ENCODE data around the gene TNRC6B.
"Not testable (repeated sequence)": the region's sequence is repeated elsewhere in the genome, so short reads cannot be mapped to it uniquely, and the experiment has no call there.

The TNRC6B gene

GRCh38 chr22:40176921-40177737 lies 596 bp upstream of the TNRC6B start:
- peak overlapping the region; percentile 90 for H3K4me3 Mint-ChIP-seq
- H3K27me3 Mint-ChIP-seq = no peaks in the 10 kb centered on the region
- ATAC-seq (peak; percentile 70), DNase-seq (peak; percentile 73)
- peak overlapping the region; percentile 92 for H3K27ac Mint-ChIP-seq
- H3K4me1 Mint-ChIP-seq = peaks cover 59% of the 10 kb centered on the region
- H3K36me3 Mint-ChIP-seq (ENCODE audit: low read depth) = no peaks in the 10 kb centered on the region
- H3K9me3 Mint-ChIP-seq = no peaks in the 10 kb centered on the region

GRCh38 chr22:40178417-40179409 lies 988 bp downstream of the TNRC6B start:
- Mint-ChIP-seq H3K27me3 (no peaks in the 10 kb centered on the region), H3K27ac (peak overlapping the region; percentile 92), H3K36me3 (ENCODE audit: low read depth) (no peaks in the 10 kb centered on the region), H3K9me3 (no peaks in the 10 kb centered on the region), H3K4me3 (peak overlapping the region; percentile 90), H3K4me1 (peaks cover 70% of the 10 kb centered on the region)
- ATAC-seq = peak; percentile 21
- DNase-seq = peak; percentile 41

GRCh38 chr22:40179526-40179925 lies 1.8 kb downstream of the TNRC6B start:
- ATAC-seq (no peak), DNase-seq (no peak)
- peak overlapping the region; percentile 90 for H3K4me3 Mint-ChIP-seq
- H3K27me3 Mint-ChIP-seq = no peaks in the 10 kb centered on the region
- peaks cover 77% of the 10 kb centered on the region for H3K4me1 Mint-ChIP-seq
- H3K36me3 Mint-ChIP-seq (ENCODE audit: low read depth) = no peaks in the 10 kb centered on the region
- peak overlapping the region; percentile 92 for H3K27ac Mint-ChIP-seq
- H3K9me3 Mint-ChIP-seq = no peaks in the 10 kb centered on the region

- Mint-ChIP-seq H3K27me3 (no peaks in the 10 kb centered on the region), H3K36me3 (ENCODE audit: low read depth) (no peaks in the 10 kb centered on the region), H3K4me3 (peak overlapping the region; percentile 90), H3K4me1 (peaks cover 78% of the 10 kb centered on the region), H3K9me3 (no peaks in the 10 kb centered on the region), H3K27ac (peak overlapping the region; percentile 92)
- no peak for ATAC-seq
- DNase-seq = no peak
Observed at GRCh38 chr22:40180403-40180802, 2.7 kb downstream of the TNRC6B start.

GRCh38 chr22:40181323-40181722 lies 3.6 kb downstream of the TNRC6B start:
- no peaks in the 10 kb centered on the region for H3K9me3 Mint-ChIP-seq
- H3K4me3 Mint-ChIP-seq = no peak overlapping the region
- peaks cover 2% of the 10 kb centered on the region for H3K36me3 Mint-ChIP-seq (ENCODE audit: low read depth)
- peaks cover 78% of the 10 kb centered on the region for H3K4me1 Mint-ChIP-seq
- no peak for ATAC-seq
- no peaks in the 10 kb centered on the region for H3K27me3 Mint-ChIP-seq
- no peak for DNase-seq
- no peak overlapping the region for H3K27ac Mint-ChIP-seq

GRCh38 chr22:40182231-40182835 lies 4.6 kb downstream of the TNRC6B start:
- peak overlapping the region; percentile 81 for H3K27ac Mint-ChIP-seq
- H3K9me3 Mint-ChIP-seq = no peaks in the 10 kb centered on the region
- H3K27me3 Mint-ChIP-seq = no peaks in the 10 kb centered on the region
- peaks cover 2% of the 10 kb centered on the region for H3K36me3 Mint-ChIP-seq (ENCODE audit: low read depth)
- no peak for ATAC-seq
- H3K4me1 Mint-ChIP-seq = peaks cover 72% of the 10 kb centered on the region
- peak overlapping the region; percentile 60 for H3K4me3 Mint-ChIP-seq
- DNase-seq = no peak

GRCh38 chr22:40183029-40183581 lies 5.4 kb downstream of the TNRC6B start:
- Mint-ChIP-seq H3K4me3 (peak overlapping the region; percentile 60), H3K36me3 (ENCODE audit: low read depth) (peaks cover 2% of the 10 kb centered on the region), H3K27me3 (no peaks in the 10 kb centered on the region), H3K27ac (peak overlapping the region; percentile 81), H3K9me3 (no peaks in the 10 kb centered on the region), H3K4me1 (peaks cover 74% of the 10 kb centered on the region)
- ATAC-seq (peak; percentile 58), DNase-seq (no peak)

GRCh38 chr22:40183603-40184002 lies 5.9 kb downstream of the TNRC6B start:
- Mint-ChIP-seq H3K4me3 (peak overlapping the region; percentile 60), H3K27ac (peak overlapping the region; percentile 81), H3K4me1 (peaks cover 75% of the 10 kb centered on the region)
- H3K36me3 Mint-ChIP-seq (ENCODE audit: low read depth); H3K27me3 Mint-ChIP-seq; ATAC-seq; DNase-seq; H3K9me3 Mint-ChIP-seq: not testable (repeated sequence)

- Mint-ChIP-seq H3K9me3 (no peaks in the 10 kb centered on the region), H3K27ac (no peak overlapping the region), H3K27me3 (no peaks in the 10 kb centered on the region), H3K4me1 (peaks cover 71% of the 10 kb centered on the region), H3K36me3 (ENCODE audit: low read depth) (peaks cover 2% of the 10 kb centered on the region), H3K4me3 (no peak overlapping the region)
- no peak for ATAC-seq
- no peak for DNase-seq
Observed at GRCh38 chr22:40187389-40187788, 9.7 kb downstream of the TNRC6B start.

- ATAC-seq = no peak
- Mint-ChIP-seq H3K9me3 (no peaks in the 10 kb centered on the region), H3K4me1 (peaks cover 73% of the 10 kb centered on the region), H3K36me3 (ENCODE audit: low read depth) (peaks cover 2% of the 10 kb centered on the region), H3K4me3 (no peak overlapping the region), H3K27me3 (no peaks in the 10 kb centered on the region), H3K27ac (no peak overlapping the region)
- DNase-seq = no peak
Observed at GRCh38 chr22:40189997-40190396, 12.3 kb downstream of the TNRC6B start.

- Mint-ChIP-seq H3K27ac (no peak overlapping the region), H3K4me1 (peaks cover 72% of the 10 kb centered on the region), H3K27me3 (no peaks in the 10 kb centered on the region), H3K9me3 (no peaks in the 10 kb centered on the region), H3K4me3 (no peak overlapping the region), H3K36me3 (ENCODE audit: low read depth) (peaks cover 2% of the 10 kb centered on the region)
- no peak for DNase-seq
- no peak for ATAC-seq
Observed at GRCh38 chr22:40190501-40190900, 12.8 kb downstream of the TNRC6B start.

GRCh38 chr22:40193429-40194421 lies 16.0 kb downstream of the TNRC6B start:
- Mint-ChIP-seq H3K36me3 (ENCODE audit: low read depth) (peaks cover 2% of the 10 kb centered on the region), H3K9me3 (no peaks in the 10 kb centered on the region), H3K27ac (peak overlapping the region; percentile 48), H3K27me3 (no peaks in the 10 kb centered on the region), H3K4me1 (peaks cover 80% of the 10 kb centered on the region), H3K4me3 (no peak overlapping the region)
- ATAC-seq (no peak), DNase-seq (no peak)

GRCh38 chr22:40194656-40195055 lies 16.9 kb downstream of the TNRC6B start:
- no peak for ATAC-seq
- Mint-ChIP-seq H3K27ac (no peak overlapping the region), H3K4me1 (peaks cover 81% of the 10 kb centered on the region), H3K36me3 (ENCODE audit: low read depth) (peaks cover 6% of the 10 kb centered on the region), H3K9me3 (no peaks in the 10 kb centered on the region), H3K4me3 (no peak overlapping the region), H3K27me3 (no peaks in the 10 kb centered on the region)
- DNase-seq = no peak

Data from activated naive CD8-positive, alpha-beta T cell treated with anti-CD3 and anti-CD28 coated beads, Interleukin-2, amount 50 U/mL, for 24 hours (primary cell).